ENCODE results near the gene OBSCN. TPM values are rescaled to one million over a fixed set of nuclear protein-coding genes. Genes with fewer than 3 reads are reported as not detected.

The OBSCN gene
- total and polyA plus RNA-seq, 2 of the 4 experiments (the other 2 are of a cell fraction): 4.1 to 9.5 TPM

- BruUV-seq (replicated peaks): no TSS peak
- intact Hi-C loops (cut with micrococcal nuclease): no loop called here
- H2AK5ac ChIP-seq (ENCODE audit: low read depth, low read length): peak overlapping the region; percentile 29; the same call in 1 of the 2 replicates
- no peak overlapping the region for H3K4me3 ChIP-seq (ENCODE audit: insufficient read depth, low read depth, low read length)
- dilution Hi-C loops (cut with HindIII; ENCODE audit: low sequenced_read_pairs, unreplicated experiment): no loop called here
- 0 out of 2 replicates have a peak overlapping the region, but pooled peaks have one; percentile 63 for H2BK20ac ChIP-seq (ENCODE audit: low read depth, low read length)
- ChIA-PET POLR2A (ENCODE audit: unreplicated experiment) (no interaction called here), CTCF (no interaction called here)
- no peak overlapping the region for H3K18ac ChIP-seq (ENCODE audit: low read depth, low read length)
- H3K9ac ChIP-seq (ENCODE audit: low read depth, low read length): no peak overlapping the region
- H2BK120ac ChIP-seq (ENCODE audit: low read depth, low read length): peak overlapping the region; percentile 42
- in situ Hi-C loops (cut with MboI; ENCODE audit: low sequenced_read_pairs): no loop called here
- no peak overlapping the region for H3K56ac ChIP-seq (ENCODE audit: extremely low read depth, insufficient read depth, low read length)
- H3K9me1 ChIP-seq (ENCODE audit: insufficient read depth, low read length): 0 out of 2 replicates have a peak, but pooled peaks cover 14% of the 10 kb centered on the region
- H4K8ac ChIP-seq (ENCODE audit: low read depth in 2 of 2, low read length in 2 of 2): no peak overlapping the region
- no peak for ATAC-seq (ENCODE audit: low read depth)
- H3K14ac ChIP-seq (replicated peaks; ENCODE audit: low read depth, low read length): no peak overlapping the region
- H4K91ac ChIP-seq (ENCODE audit: insufficient read depth, low read depth, low read length): peak overlapping the region; percentile 55; the same call in 1 of the 2 replicates
- TF ChIP-seq, protein P1, sequence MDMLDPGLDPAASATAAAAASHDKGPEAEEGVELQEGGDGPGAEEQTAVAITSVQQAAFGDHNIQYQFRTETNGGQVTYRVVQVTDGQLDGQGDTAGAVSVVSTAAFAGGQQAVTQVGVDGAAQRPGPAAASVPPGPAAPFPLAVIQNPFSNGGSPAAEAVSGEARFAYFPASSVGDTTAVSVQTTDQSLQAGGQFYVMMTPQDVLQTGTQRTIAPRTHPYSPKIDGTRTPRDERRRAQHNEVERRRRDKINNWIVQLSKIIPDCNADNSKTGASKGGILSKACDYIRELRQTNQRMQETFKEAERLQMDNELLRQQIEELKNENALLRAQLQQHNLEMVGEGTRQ (IDR thresholded peaks at IDR 0.05; ENCODE audit: low read depth, low read length): no peak
- no peak for TF ChIP-seq FOS (IDR thresholded peaks at IDR 0.05; ENCODE audit: low read depth, low read length)
- no peak for TF ChIP-seq MAFK (IDR thresholded peaks at IDR 0.05; ENCODE audit: low read depth, low read length)
- no peak for TF ChIP-seq MXI1 (IDR thresholded peaks at IDR 0.05; ENCODE audit: borderline replicate concordance, low read depth, low read length)
- TF ChIP-seq RCOR1 (IDR thresholded peaks at IDR 0.05; ENCODE audit: insufficient replicate concordance, low read length): no peak
- TF ChIP-seq MAZ (IDR thresholded peaks at IDR 0.05; ENCODE audit: borderline replicate concordance, low read depth, low read length): no peak
- TF ChIP-seq RAD21 (IDR thresholded peaks at IDR 0.05; ENCODE audit: low read length): no peak
- TF ChIP-seq NFE2L2 (IDR thresholded peaks at IDR 0.05; ENCODE audit: low read depth, low read length): no peak
- no peak for TF ChIP-seq SMC3 (IDR thresholded peaks at IDR 0.05; ENCODE audit: low read depth, low read length)
- TF ChIP-seq BHLHE40 (IDR thresholded peaks at IDR 0.05; ENCODE audit: low read depth, low read length): no peak
- TF ChIP-seq CHD1 (IDR thresholded peaks at IDR 0.05; ENCODE audit: low read depth, low read length): no peak
- no peak for TF ChIP-seq CTCF (conservative IDR thresholded peaks at IDR 0.05; ENCODE audit: low read depth, low read length)
- TF ChIP-seq RFX5 (IDR thresholded peaks at IDR 0.05; ENCODE audit: low read depth, low read length): no peak
- TF ChIP-seq CEBPB (IDR thresholded peaks at IDR 0.05; ENCODE audit: low read depth, low read length): no peak
- no peak for TF ChIP-seq ELK1 (IDR thresholded peaks at IDR 0.05; ENCODE audit: borderline replicate concordance, low read depth, low read length)
- no peak for TF ChIP-seq POLR2A (IDR thresholded peaks at IDR 0.05; ENCODE audit: low read depth, low read length)
- peak overlapping the region; percentile 20; the same call in 1 of the 3 replicates for H2BK15ac ChIP-seq (ENCODE audit: low read depth, low read length)
- H4K5ac ChIP-seq (ENCODE audit: low read depth, low read length): no peak overlapping the region
- 69% methylated on average over 2 of the region's 9 CpGs; no CpG with 5 or more reads in 1 of the 2 experiments for WGBS, 2 experiments (ENCODE audit: extremely low coverage in 2 of 2, insufficient read length in 1 of 2)
- no peak overlapping the region for H3K4me2 ChIP-seq (ENCODE audit: low read depth, low read length)
- H3K4me1 ChIP-seq (ENCODE audit: control insufficient read depth, insufficient read depth, low read length): peaks cover 11% of the 10 kb centered on the region
- H2BK5ac ChIP-seq (ENCODE audit: low read depth, low read length, poor library complexity, severe bottlenecking): no peak overlapping the region
- no peaks in the 10 kb centered on the region for H3K27me3 ChIP-seq (ENCODE audit: control insufficient read depth, insufficient read depth, low read length)
- no peak overlapping the region for H3K27ac ChIP-seq (ENCODE audit: insufficient read depth, low read length)
- peaks cover 4% of the 10 kb centered on the region; the same call in 1 of the 2 replicates for H3K9me3 ChIP-seq (ENCODE audit: control insufficient read depth, insufficient read depth, low read length)
- H3K23ac ChIP-seq (ENCODE audit: low read depth, low read length): no peak overlapping the region
- DNase-seq: no peak
- no peak overlapping the region for H2AFZ ChIP-seq (replicated peaks; ENCODE audit: low read length, poor library complexity)
- peak overlapping the region; percentile 50 for H3K4ac ChIP-seq (ENCODE audit: low read depth, low read length)
- no peaks in the 10 kb centered on the region for H4K20me1 ChIP-seq (ENCODE audit: insufficient read depth, low read length)
- no peaks in the 10 kb centered on the region for H3K79me1 ChIP-seq (ENCODE audit: low read depth in 1 of 2, low read length in 2 of 2)
- no peak overlapping the region for H2AK9ac ChIP-seq (replicated peaks; ENCODE audit: low read depth, low read length, poor library complexity)
- peaks cover 43% of the 10 kb centered on the region for H3K36me3 ChIP-seq (ENCODE audit: control insufficient read depth, insufficient read depth, low read length)
Observed at GRCh38 chr1:228323401-228323800, 115.6 kb downstream of the OBSCN start.
